GM21717 (cell line): Measurements from ENCODE around the gene MED28.

Experiments used
- ATAC-seq: cut with Tn5 transposase; IDR thresholded peaks from one replicate; pipeline ENCODE4 v1.9.1; 2021; ENCODE audit warnings: mild to moderate bottlenecking, moderate library complexity; ENCODE audit not compliant: unreplicated experiment

Gene MED28

DNA sequence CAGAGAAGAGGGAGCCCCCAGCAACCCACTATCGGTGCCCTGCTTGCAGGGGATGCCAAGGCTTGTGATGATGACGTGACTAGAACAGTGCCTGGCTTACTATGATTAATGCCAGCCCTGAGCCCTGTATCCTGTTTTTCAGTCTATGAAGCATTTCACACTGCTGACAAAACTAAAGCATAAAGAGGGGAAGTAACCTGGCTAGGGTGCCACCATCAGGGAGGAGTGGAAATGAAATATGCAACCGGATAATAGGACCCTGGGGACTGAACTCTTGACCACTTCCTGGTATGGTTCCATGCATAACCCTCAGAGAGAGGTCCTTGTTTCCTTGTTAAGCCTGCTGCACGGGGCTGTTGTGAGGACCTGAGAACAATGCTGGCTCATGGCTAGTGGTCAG is 50.3 kb downstream of the MED28 start:
- peak; percentile 79 for ATAC-seq

DNA sequence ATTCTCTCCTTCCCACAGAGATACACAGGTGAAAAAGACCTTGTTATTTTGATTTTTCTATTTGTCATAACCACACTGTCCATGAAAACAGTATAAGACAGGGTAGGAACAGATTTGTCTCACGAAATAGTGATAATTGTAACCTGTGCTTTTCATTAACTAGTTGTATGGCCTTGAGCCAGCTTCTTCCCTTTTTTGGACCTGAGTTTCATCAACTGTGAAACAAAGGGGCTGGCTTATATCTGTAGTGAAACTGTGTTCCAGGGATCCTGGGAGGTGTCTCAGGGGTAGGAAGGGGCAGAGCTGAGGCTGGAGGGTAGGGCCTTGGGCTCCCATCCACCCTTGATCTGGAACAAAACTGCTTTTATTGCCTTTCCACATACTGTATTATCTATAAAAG is 50.9 kb downstream of the MED28 start:
- ATAC-seq = no peak

DNA sequence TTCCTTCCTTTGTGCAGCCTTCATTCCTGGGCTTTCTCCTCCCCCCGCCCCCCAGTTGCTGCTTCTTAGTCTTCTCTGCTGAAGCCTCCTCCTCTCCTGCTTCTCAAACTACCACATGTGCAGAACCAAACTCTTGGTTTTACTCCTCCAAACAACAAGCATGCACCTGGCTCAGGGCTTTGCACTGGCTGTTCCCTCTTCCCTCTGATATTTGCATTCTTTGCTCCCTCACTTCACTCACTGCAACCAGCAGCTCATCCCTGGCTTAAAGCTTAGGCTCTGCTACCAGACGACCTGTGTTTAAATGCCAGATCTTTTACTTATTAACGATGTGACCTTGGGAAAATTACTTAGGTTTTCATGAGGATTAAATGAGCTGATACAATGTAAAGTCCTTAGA is 51.4 kb downstream of the MED28 start:
- ATAC-seq = no peak

DNA sequence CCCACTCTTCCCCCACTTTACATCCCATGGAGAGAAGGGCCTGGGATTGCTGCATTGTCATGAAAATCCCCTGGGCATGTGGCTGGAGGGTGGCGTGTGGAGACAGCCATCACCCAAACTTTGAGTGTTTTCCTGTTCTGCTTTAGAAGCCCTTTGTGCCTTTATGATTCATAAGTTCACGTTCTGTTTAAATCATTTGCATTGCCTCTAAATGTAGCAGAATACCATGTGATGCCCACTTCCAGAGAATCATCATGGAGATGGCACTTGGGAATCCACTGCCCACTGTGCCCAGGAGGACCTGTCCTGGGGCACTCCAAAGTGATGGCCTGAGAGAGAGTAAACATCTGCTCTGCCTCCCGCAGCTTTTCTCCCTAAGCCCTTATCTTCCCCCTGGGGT is 52.8 kb downstream of the MED28 start:
- ATAC-seq = no peak

DNA sequence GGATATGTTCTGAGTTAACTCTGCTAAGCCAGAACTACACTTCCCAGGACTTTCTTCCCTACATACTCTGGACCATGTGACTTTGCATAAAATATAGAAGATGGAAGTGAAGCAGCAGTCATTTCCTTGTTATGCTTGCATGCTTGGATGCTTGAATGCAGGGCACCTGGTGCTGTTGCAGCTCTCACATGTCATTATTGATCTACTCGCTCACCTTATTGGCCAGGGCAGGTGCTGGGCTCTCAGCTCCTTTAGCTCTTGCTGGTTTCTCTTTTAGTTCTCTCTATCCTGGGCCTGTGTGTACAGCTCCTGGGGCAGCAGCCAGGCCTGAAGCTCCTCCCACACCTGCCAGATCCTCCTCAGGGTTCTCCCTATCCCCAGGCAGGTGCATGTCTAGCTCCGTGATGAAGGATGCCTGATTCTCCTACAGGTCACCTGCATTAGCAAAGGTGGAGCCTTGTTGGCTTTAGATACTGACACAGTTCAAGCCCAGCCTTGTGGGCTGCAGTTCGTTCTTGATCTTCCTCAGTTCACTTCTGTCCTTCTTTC is 53.3 kb downstream of the MED28 start:
- no peak for ATAC-seq

DNA sequence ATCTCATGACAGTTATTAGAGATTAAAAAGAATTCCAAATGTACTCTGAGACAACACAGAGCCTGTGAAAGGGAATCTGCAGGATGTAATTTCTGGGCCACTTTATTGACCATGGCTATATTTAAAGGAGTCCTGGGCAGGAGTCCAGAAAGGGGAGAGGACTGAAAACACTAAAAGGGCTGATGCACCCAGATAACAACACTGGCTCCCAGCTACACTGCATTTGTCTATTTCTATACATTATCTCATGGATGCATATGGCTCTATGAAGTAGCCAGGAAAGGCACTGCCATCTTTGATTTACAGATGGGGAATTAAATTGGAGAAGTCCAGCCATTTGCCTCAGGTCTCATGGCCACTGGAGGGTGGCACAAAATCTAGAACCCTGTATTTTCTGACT is 56.0 kb downstream of the MED28 start:
- ATAC-seq = no peak

DNA sequence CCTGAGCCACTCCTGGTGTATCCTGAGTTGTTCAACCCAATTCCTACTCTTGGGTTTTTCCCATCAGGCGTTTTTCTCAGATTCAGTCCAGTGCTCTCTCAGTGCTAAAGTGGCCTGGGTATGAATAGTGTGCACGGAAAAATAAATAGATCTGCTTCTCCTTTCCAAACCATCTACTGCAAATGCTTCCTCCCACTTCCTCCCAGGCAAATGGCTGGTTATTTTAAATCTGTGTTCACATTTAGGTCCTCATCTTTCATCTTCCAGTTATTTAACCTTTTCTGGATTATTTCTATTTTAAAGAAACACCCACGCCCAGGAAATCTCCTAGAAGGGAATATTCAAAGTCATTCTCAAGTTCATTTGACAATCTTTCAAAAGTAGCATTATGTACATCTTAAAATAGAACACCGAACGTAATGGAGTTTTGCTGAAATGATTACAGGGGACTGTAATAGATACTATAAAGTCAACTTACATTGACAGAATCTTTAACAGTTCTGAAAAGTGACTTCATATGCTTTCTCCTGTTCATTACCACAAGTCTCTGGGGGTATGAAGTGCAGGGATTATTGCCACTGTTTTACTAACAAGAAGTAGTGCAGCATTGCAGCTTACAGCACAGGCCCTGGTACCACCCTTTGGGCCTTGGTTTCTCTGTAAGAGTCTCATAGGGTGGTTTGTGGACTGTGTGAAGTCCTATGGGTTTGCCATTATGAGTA is 66.3 kb downstream of the MED28 start:
- no peak for ATAC-seq

DNA sequence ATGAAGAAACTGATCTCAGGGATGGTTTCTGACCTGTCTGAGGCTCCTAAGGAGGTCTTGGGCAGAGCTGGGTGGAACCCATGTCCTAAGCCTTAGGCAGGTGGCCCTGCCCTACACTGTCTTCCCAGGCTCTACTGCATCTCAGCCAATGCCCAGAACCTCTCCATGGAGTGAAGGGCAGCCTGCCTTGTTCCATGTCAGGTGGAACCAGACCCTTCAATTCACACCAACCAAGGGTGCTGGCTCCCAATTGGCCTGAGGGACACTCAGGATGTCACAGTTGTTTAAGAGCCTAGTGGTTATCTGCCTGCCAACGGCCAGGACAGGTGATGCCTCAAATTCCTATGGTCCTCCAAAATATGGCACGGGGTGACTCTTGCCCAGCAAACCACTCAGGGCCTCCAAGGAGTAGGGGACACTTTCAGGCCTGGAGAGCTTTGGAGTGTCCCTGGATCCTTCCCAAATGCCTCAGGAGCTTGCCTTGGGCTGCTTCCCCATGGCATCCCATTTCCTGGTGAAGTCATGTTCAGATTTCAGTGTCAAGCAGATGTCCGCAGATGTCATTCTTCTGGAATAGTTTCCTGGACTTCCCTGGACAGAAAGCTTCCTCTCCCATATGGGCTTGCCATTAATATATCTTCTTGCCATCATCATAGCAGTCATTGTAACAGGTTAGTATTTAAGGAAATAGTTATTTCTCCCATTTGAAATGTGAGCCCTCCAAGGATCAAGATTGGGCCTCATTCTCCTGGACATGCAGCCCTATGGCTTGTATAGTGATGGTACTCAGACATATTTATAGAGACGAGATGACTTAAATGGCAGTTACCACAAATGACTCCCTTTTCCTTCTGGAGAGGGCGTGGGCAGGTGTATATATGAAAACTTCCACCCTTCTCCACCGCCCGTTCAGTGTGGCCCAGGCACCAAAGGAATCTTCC is 67.1 kb downstream of the MED28 start:
- ATAC-seq = no peak

DNA sequence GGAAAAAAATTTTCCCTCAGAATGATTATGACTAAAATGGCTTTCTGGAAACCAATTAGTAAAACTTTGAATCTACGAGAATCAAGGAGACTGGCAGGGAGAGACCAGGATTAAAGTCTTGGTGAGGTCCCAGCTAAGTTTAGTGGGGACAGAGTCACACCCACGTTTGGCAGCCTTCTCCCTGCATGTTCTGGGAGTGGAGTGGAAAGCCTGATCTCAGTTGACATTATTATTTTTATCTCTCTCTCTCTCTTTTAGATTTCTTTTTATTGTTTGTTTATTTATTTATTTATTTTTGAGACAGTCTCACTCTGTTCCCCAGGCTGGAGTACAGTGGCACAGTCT is 67.8 kb downstream of the MED28 start:
- no peak for ATAC-seq
